GOT3 (cell line): ENCODE results near the gene SLC25A25.
"Not testable (repeated sequence)": the region's sequence is repeated elsewhere in the genome, so short reads cannot be mapped to it uniquely, and the experiment has no call there.

ENCODE experiments used
- DNase-seq: peaks from one replicate; lab custom pipeline; 2025; ENCODE audit warnings: mixed read lengths; lab: John Stamatoyannopoulos, UW

Gene SLC25A25

GRCh38 chr9:128067645-128068385 lies at the start of gene SLC25A25:
TSS of gene SLC25A25 (plus strand) at chr9:128068232. CDS start at chr9:128068320, 88 bp downstream.
- peak; percentile 90 for DNase-seq

DNA sequence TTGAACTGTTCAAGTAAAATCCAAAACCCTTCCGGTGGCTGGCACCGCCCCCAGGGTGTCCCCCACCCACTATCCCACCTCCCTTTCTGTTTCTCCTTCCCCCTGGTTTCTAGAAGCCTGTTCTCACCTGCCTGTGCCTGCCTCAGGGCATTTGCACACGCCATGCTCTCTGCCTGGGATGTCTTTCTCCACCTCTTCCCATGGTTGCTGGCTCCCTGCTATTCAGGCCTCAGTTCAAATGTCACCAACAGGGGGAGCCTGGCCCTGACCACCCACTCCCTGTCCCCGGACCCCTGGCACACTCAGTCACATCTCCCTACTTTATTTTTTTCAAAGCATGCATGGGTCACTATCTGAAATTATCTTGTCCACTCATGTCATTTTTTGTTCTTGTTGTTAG lies 47.3 kb upstream of the SLC25A25 start:
- no peak for DNase-seq

DNA sequence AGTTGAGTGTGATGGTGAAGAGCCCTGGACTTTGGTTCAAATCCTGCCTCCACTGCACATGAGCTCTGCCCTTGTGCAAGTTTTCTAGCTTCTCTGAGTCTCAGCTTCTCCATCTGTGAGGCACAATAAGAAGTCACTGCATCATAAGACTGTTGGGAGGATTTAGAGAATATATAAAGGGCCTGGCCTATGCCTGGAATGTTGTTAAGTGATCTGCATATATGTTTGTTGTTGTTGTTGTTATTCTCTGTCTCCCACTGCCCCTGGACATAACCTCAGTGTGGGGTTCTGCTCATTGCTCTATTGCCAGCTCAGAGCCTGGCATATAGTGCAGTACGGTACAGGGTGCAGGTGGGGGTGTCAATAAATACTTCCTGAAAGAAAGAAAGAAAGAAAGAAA lies 46.9 kb upstream of the SLC25A25 start:
- no peak for DNase-seq

- DNase-seq, result no peak
These were observed 45.1 kb upstream of the SLC25A25 start for GRCh38 chr9:128022886-128023285.

DNA sequence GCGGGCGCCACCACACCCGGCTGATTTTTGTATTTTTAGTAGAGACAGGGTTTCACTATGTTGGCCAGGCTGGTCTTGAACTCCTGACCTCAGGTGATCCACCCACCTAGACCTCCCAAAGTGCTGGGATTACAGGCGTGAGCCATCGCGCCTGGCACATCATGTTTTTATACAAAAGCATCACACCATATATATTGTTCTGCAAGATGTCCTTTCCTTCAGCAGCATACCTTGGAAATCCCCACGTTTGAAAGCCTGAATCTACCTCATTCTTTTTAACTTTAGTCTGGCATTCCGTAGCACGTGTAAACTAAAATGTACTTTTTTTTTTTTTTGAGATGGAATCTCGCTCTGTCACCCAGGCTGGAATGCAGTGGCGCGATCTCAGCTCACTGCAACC lies 44.4 kb upstream of the SLC25A25 start:
- not testable (repeated sequence) for DNase-seq

DNA sequence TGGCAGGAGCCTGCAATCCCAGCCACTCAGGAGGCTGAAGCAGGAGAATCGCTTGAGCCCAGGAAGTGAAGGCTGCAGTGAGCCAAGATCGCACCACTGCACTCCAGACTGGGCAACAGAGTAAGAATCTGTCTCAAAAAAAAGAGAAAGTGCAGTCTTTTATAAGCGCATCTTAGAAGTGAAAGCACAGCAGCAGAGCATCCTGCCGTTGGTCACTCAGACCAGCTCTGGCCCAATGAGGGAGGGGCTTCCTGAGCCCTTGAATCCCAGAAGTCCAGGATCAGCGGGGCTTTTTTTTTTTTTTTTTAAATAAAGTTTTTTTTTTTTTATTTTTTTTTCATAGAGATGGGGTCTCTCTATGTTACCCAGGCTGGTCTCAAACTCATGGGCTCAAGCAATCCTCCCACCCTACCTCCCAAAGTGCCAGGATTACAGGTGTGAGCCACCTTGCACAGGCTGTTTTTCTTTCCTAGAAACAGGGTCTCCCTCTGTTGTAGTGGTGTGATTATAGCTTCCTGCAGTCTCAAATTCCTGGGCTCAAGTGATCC lies 43.2 kb upstream of the SLC25A25 start:
- DNase-seq, result no peak

DNA sequence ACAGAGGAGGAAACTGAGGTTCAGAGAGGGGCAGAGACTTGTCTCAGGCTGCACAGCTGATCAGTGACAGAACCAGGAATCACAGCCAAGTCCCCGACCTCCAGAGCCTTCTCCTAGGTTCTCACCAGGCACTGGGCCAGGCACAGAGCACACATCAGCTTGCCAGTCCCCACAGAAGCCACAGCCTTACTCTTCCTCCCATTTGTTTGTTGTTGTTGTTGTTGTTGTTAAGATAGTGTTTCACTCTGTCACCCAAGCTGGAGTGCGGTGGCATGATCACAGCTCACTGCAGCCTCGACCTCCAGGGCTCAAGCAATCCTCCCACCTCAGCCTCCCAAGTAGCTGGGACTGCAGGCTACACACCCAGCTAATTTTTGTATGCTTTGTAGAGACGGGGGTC lies 42.3 kb upstream of the SLC25A25 start:
- DNase-seq, result no peak

DNA sequence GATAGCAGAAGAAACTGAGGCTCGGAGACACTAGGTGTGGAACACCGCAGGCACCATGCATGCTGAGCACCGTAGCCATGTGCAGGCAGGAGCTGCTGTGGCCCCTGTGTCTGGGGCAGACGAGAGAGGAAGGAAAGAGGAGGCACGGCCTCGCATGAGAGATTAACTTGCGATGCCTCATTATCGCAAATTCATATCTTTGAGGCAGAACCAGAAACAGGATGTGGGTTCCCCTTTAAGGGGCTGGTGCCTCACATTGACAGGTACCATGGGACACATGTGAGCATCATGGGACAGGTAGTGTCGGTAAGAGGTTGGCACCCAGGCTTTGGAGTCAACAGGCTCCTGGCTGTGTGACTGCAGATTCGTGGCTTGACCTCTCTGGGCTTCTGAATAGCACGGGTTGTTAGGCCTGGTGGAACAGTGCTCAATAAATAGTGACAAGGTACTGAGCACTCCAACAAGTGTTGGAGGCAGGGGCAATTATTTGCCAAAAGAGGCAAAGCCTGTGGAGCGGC lies 41.7 kb upstream of the SLC25A25 start:
- no peak for DNase-seq

DNA sequence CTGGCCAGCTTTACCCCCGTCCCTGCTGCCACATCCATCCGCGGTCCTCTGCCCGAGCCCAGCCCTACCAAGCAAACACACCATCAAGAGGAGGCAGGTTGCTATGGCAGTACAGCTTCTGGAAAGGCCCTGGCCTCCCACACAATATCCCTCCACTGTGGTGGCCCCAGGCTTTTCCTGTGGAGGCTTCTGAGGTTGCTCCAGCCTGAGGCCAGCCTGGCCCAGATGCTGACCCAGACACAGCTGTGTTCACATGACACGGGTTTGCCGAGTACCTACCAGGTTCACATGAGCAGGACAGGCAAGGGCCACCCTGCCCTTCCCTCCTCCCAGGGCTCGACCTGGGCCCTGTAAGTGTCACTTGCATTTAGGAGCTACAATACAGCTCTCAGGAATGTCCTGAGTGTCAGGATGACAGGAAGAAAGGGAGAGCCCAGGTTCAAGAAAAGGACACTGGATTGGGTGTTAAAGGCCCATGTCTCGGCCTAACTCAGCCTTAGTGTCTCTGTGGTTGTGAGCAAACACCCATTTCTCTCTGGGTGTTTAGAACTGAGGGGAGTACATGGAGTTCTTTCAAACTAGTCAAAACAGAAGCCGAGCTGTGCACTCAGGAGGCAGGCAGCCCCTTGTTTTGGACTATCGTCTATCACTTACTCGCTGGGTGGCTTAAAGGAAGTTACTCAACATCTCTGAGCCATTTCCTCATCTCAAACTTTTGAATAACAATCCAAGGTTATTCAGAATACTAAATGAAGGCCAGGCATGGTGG lies 41.1 kb upstream of the SLC25A25 start:
- no peak for DNase-seq

- DNase-seq, result no peak
These were observed 40.3 kb upstream of the SLC25A25 start for GRCh38 chr9:128027705-128028104.

- no peak for DNase-seq
These were observed 34.4 kb upstream of the SLC25A25 start for GRCh38 chr9:128033609-128034008.

DNA sequence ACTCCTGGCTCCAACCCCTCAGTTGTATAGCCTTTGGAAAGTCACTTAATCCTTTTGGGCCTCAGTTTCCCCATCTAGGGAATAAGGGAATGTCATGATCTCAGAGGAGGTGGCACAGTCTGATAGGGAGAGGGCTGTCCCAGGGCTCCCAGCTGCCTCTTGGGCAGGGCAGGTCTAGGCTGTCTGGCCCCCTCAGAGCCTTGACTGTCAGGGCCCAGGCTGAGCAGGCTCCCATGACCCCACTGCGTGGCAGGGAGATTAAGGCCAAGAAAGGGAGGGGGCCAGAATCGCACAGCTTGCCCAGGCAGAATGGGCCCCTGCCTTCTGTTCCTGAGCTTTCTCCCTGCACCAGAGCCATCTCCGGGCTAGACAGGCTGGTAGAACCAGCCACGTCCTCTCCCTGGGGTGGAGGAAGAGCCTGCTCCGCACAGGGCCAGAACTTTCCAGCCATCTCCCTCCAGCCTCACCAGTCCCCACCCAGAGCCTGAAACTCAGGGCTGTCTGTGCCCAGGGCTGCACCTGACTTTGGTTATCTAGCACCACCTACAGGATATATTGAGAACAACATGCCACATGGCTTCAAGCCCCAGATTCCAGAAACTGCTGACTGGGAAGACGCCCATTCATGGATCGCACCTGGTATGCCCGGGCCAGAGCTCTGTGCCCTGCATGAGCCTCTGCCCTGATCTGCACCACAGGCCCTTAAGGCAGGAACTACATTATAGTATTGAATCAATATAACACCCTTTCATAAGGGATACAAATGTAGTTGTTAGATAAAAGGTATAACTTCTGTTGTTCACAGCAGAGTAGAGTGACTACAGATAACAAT lies 33.0 kb upstream of the SLC25A25 start:
- DNase-seq, result no peak

GRCh38 chr9:128036522-128036921 lies 31.5 kb upstream of the SLC25A25 start:
- DNase-seq, result not testable (repeated sequence)

DNA sequence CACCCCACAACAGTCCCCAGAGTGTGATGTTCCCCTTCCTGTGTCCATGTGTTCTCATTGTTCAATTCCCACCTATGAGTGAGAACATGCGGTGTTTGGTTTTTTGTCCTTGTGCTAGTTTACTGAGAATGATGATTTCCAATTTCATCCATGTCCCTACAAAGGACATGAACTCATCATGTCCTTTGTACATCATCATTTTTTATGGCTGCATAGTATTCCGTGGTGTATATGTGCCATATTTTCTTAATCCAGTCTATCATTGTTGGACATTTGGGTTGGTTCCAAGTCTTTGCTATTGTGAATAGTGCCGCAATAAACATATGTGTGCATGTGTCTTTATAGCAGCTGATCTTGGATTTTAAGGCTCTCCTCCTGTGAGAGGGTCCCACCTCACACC lies 27.2 kb upstream of the SLC25A25 start:
- DNase-seq, result not testable (repeated sequence)

DNA sequence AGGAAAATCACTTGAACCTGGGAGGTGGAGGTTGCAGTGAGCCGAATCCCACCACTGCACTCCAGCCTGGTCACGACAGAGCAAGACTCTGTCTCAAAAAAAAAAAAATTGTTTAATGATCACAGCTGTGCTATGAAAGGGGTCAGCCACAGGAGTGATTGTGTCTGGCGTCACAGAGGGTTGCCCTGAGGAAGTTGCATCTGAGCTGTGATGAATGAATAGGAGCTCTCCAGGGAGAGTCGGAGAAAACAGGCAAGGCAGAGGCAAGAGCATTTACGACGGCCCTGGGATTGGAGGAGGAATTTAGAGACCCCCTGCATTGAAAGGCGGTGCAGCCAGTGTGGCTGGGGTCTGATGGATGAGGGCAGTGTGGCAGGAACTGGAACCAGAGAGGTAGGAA lies 26.0 kb upstream of the SLC25A25 start:
- DNase-seq, result no peak

GRCh38 chr9:128043467-128043868 lies 24.6 kb upstream of the SLC25A25 start:
- no peak for DNase-seq

DNA sequence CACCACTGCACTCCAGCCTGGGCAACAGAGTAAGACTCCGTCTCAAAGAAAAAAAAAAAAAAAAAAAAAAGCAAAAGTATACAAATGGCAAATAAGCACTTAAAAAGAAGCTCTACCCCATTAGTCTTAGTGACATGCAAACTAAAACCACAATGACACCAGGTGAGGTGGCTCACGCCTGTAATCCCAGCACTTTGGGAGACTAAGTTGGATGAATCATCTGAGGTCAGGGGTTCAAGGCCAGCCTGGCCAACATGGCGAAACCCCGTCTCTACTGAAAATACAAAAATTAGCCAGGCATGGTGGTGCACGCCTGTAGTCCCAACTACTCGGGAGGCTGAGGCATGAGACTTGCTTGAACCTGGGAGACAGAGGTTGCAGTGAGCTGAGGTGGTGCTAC lies 22.6 kb upstream of the SLC25A25 start:
- not testable (repeated sequence) for DNase-seq

- no peak for DNase-seq
These were observed 22.2 kb upstream of the SLC25A25 start for GRCh38 chr9:128045831-128046230.

DNA sequence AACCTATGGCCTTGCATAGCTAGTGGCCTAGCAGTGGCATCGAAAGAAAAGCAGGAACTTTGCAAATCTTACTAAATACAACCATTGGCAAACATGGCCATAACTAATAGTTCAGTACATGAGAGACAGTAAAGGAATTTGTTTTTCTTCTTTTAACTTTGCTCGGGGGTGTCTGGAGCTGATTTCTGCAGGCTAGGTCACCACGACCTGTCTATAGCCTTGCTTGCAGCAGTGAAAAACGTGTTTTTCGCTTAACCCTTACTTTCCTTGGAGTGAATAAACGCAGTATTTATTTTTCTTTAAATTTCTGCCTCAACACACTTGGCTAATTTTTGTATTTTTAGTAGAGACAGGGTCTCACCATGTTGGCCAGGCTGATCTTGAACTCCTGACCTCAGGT lies 20.8 kb upstream of the SLC25A25 start:
- no peak for DNase-seq

- DNase-seq, result no peak
These were observed 19.4 kb upstream of the SLC25A25 start for GRCh38 chr9:128048663-128049062.

DNA sequence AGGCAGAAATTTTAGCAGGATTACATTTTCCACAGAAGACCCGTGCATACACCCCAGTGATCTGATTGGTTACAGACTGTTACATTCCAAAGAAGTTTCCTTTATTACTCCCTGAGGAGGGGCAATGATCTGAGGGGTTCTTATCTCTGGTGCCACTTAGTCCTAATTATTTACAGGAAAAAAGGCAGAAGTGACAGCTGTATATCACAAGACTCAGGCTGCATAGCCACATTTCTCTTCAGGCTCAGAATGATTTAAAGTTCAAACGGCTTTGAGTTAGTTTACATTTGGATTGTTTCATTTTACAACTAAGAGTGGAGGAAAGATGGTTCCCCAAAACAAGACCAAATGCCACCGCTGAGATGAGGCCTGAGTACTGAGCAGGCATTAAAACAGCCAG lies 18.2 kb upstream of the SLC25A25 start:
- DNase-seq, result no peak
